Upper lobe of left lung (tissue), 6 donors: Measurements from ENCODE around the gene SLC48A1. TPM values are rescaled to one million over a fixed set of nuclear protein-coding genes. Genes with fewer than 3 reads are reported as not detected.

ENCODE experiments used
- ATAC-seq, 2 donors: fragments of 200-7000 bp; cut with Tn5 transposase; one replicate each; pipeline ENCODE4 v1.9.1; 2022; ENCODE audit warnings: mild to moderate bottlenecking in 2 of 2, moderate library complexity in 2 of 2; ENCODE audit not compliant: low FRiP score in 2 of 2
- DNase-seq, 2 donors: peaks; one replicate each; pipeline ENCODE4 v3.0.0-alpha.2; 2019 to 2020
- H3K27ac ChIP-seq, 4 donors: fragments of 200-600 bp; sonication (generic); one replicate each; pipeline ENCODE4 v1.5.1; 2016 to 2019
- H3K27me3 ChIP-seq, 4 donors: fragments of 200-600 bp; sonication (generic); one replicate each; pipeline ENCODE4 v1.5.1; 2017 to 2019
- H3K36me3 ChIP-seq, 4 donors: fragments of 200-600 bp; sonication (generic); one replicate each; pipeline ENCODE4 v1.5.1; 2016 to 2019
- H3K4me1 ChIP-seq, 4 donors: fragments of 200-600 bp; sonication (generic); one replicate each; pipeline ENCODE4 v1.5.1; 2018 to 2019
- H3K4me3 ChIP-seq, 4 donors: fragments of 200-600 bp; sonication (generic); one replicate each; pipeline ENCODE4 v1.5.1; 2017 to 2019; ENCODE audit warnings: mild to moderate bottlenecking in 2 of 4, moderate library complexity in 1 of 4
- H3K9me3 ChIP-seq, 4 donors: fragments of 200-600 bp; sonication (generic); one replicate each; pipeline ENCODE4 v1.5.1; 2018 to 2019
- EP300 ChIP-seq, 4 donors: sonication (generic); formaldehyde crosslinking; IDR thresholded peaks; one replicate each; pipeline ENCODE4 v1.5.1; 2017; ENCODE audit warnings: antibody characterized with exemption in 4 of 4, control low read depth in 2 of 4
- POLR2A ChIP-seq, 4 donors: fragments of 450-650 bp; IDR thresholded peaks; one replicate each; pipeline ENCODE4 v1.5.1; 2016 to 2017; ENCODE audit warnings: antibody characterized with exemption in 4 of 4, mild to moderate bottlenecking in 2 of 4
- POLR2AphosphoS5 ChIP-seq, 2 donors: sonication (generic); formaldehyde crosslinking; IDR thresholded peaks; one replicate each; pipeline ENCODE4 v1.5.1; 2017; ENCODE audit warnings: antibody characterized with exemption in 2 of 2
- WGBS, 2 donors: methylation state at CpG; one replicate each; pipeline ENCODE4 v1.1.5; 2017 to 2018; 5-methylcytosine and 5-hydroxymethylcytosine counted together
- total RNA-seq, 6 donors: library from RNA; depleted of rRNA in 4 of 6; stranded (reverse); fragments of >200 nt in 4 of 6; gene quantifications; one replicate each; pipeline versions ENCODE4 v1.1.0 to v1.2.1, GENCODE V29; 2016 to 2021
- TF ChIP-seq, protein P1 (sequence below), 6 experiments: fragments of 450-650 bp in 4 of 6; fragments of 200-600 bp in 2 of 6; sonication (generic) in 2 of 6; IDR thresholded peaks; one replicate each; pipeline ENCODE4 v1.5.1; 2016 to 2019; ENCODE audit warnings: antibody characterized with exemption in 6 of 6
- donor health status: DM: no; HTN: no; CAD: no; lungs with moderate emphysema.
- donor health status: DM: no; HTN: yes; CAD: no; lungs with severe emphysema.

SLC48A1 gene
- total RNA-seq, 6 donors from 2014 or later, result 26.5 to 36.5 (median 33.9) TPM

DNA sequence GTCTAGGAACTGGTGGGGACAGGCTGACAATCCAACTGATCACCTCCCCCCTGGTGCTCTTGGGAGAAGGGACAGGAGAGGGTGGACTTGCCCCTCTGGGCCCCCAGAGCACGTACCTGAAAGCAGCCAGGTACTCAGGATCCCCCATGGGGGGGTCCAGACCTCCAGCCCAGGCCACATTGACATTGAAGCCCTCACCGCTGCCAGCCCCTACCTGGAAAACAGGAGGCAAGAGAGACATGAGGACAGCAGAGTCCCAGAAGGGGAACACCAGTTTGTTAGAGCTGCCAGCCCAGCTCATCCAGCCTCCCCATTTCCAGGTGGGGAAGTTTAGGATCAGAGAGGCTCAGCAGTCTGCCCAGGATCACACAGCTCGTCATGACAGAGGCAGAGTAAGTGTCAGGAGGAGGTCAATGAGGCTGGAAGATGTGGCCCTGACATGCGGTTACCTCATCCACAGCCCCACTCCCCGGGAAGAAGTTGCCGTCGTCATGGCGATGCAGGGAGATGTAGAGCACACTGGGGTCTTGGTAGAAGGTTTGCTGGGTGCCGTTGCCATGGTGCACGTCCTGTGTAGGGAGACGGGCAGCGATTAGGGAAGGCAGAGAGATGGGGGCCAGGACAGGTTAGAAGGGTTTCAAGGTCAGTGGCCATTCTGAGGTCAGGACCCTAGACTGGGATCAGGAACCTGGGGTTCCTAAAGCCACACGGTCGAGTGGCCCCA, 14.7 kb downstream of the SLC48A1 start:
- Histone ChIP-seq H3K4me1 (peaks cover 0 to 6% (median 0%) of the 10 kb centered on the region in 4 donors), H3K9me3 (no peaks in the 10 kb centered on the region), H3K27me3 (no peaks in the 10 kb centered on the region), H3K4me3 (no peak overlapping the region), H3K36me3 (peaks cover 56 to 100% (median 97%) of the 10 kb centered on the region in 4 donors), H3K27ac (peak overlapping the region in 2 of 4 donors; percentile 5 to 49)
- 82 to 88% methylated on average over 13 to 14 of the region's 14 CpGs for WGBS, 2 donors
- ATAC-seq (no peak), DNase-seq (no peak)
- TF ChIP-seq POLR2AphosphoS5 (IDR thresholded peaks at IDR 0.05), result no peak
- no peak for TF ChIP-seq POLR2A (IDR thresholded peaks at IDR 0.05)
- TF ChIP-seq, protein P1, sequence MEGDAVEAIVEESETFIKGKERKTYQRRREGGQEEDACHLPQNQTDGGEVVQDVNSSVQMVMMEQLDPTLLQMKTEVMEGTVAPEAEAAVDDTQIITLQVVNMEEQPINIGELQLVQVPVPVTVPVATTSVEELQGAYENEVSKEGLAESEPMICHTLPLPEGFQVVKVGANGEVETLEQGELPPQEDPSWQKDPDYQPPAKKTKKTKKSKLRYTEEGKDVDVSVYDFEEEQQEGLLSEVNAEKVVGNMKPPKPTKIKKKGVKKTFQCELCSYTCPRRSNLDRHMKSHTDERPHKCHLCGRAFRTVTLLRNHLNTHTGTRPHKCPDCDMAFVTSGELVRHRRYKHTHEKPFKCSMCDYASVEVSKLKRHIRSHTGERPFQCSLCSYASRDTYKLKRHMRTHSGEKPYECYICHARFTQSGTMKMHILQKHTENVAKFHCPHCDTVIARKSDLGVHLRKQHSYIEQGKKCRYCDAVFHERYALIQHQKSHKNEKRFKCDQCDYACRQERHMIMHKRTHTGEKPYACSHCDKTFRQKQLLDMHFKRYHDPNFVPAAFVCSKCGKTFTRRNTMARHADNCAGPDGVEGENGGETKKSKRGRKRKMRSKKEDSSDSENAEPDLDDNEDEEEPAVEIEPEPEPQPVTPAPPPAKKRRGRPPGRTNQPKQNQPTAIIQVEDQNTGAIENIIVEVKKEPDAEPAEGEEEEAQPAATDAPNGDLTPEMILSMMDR (IDR thresholded peaks at IDR 0.05), result no peak
- no peak for TF ChIP-seq EP300 (IDR thresholded peaks at IDR 0.05)

DNA sequence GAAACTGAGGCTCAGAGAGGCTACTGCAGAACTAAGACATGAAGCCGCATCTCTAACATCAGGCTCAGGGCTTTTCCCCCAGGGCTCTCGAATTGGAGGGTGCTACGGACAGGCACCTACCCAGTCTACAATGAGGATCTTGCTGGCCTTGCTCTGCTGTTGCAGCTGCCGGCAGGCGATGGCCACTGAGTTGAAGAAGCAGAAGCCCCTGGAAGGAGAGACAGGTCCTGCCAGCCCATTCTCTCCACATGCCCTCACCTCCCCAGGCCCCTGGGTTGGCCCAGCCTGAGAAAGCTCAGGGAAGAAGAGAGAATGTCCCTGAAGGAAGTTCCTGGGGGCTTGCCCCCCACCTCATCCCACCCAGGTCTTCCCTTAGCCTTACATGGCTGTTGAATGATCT, 16.1 kb downstream of the SLC48A1 start:
- no peak overlapping the region for H3K27ac ChIP-seq
- H3K4me3 ChIP-seq, result no peak overlapping the region
- TF ChIP-seq EP300 (IDR thresholded peaks at IDR 0.05), result no peak
- no peak for TF ChIP-seq POLR2AphosphoS5 (IDR thresholded peaks at IDR 0.05)
- TF ChIP-seq POLR2A (IDR thresholded peaks at IDR 0.05), result no peak
- TF ChIP-seq, protein P1 (IDR thresholded peaks at IDR 0.05), result no peak
- H3K9me3 ChIP-seq, result no peaks in the 10 kb centered on the region
- 89 to 97% methylated on average over 3 to 5 of the region's 5 CpGs for WGBS, 2 donors
- DNase-seq, result no peak
- H3K36me3 ChIP-seq, result peaks cover 59 to 100% (median 97%) of the 10 kb centered on the region in 4 donors
- H3K4me1 ChIP-seq, result no peaks in the 10 kb centered on the region
- ATAC-seq, result no peak
- H3K27me3 ChIP-seq, result no peaks in the 10 kb centered on the region

GRCh38 chr12:47789712-47790489, 16.9 kb downstream of the SLC48A1 start:
- Histone ChIP-seq H3K4me3 (no peak overlapping the region), H3K4me1 (no peaks in the 10 kb centered on the region), H3K27me3 (no peaks in the 10 kb centered on the region), H3K27ac (peak overlapping the region in 1 of 4 donors; percentile 1), H3K36me3 (peaks cover 59 to 100% (median 97%) of the 10 kb centered on the region in 4 donors), H3K9me3 (no peaks in the 10 kb centered on the region)
- TF ChIP-seq, protein P1 (IDR thresholded peaks at IDR 0.05), result no peak
- TF ChIP-seq POLR2A (IDR thresholded peaks at IDR 0.05) (no peak), POLR2AphosphoS5 (IDR thresholded peaks at IDR 0.05) (no peak), EP300 (IDR thresholded peaks at IDR 0.05) (no peak)
- WGBS, 2 donors, result 91 to 95% methylated on average over 9 to 21 of the region's 22 CpGs
- no peak for DNase-seq
- no peak for ATAC-seq

DNA sequence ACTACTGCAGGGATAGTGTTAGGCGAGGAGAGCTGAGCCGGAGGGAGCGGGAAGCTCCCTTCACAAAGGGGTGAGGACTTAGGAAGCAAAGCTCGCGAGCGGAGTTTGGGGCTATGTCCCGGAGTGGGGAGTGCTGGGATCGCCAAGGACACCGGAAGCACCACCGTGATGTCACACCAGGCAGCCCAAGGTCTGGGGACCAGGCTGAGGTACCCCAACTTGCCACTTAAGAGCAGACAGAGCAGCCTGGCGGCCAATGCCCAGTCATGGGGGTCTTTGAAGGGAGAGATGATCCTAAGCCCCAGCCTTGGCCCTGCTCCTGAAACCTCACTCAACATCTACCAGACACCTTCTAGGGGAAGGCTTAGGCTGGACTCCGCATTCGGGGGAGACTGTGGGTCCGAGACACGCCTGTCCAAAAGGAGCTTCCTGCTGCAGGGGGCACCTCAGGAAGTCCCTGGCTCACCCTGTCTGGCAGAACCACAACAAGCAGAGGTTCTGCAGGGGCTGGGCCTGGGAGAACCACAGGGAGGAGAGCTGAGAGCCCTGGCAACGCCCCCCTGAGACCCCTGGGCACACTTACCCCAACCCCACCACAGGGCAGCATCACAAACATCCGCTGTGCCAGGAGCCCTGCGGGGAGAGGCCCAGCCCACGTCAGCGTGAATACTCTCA, 17.8 kb downstream of the SLC48A1 start:
- no peak for TF ChIP-seq EP300 (IDR thresholded peaks at IDR 0.05)
- DNase-seq (no peak), ATAC-seq (no peak)
- Histone ChIP-seq H3K4me1 (no peaks in the 10 kb centered on the region), H3K27me3 (no peaks in the 10 kb centered on the region), H3K36me3 (peaks cover 54 to 100% (median 97%) of the 10 kb centered on the region in 4 donors), H3K27ac (peak overlapping the region in 2 of 4 donors; percentile 1 to 51), H3K9me3 (no peaks in the 10 kb centered on the region), H3K4me3 (no peak overlapping the region)
- 89 to 92% methylated on average over 14 to 20 of the region's 20 CpGs for WGBS, 2 donors

DNA sequence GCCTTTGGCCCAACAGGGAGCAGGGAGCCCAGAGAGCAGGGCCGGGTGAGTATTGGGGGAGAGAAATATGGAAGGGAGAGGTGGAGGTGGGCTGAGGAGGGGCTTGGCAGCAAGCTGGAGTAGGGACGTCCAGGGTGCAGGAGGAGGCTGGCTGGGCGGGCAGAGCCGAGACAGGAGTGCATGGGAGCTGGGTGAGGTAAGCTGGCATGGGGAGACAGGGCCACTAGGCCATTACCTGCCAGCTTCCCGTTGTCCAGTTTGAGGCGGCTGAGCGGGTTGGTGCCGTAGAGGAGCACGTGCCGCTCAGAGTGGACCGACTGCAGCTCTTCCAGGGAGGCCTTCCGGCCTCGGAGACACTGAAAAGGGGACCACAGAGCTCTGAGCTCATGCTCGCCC, 18.3 kb downstream of the SLC48A1 start:
- Histone ChIP-seq H3K27ac (peak overlapping the region in 2 of 4 donors; percentile 1 to 51), H3K27me3 (no peaks in the 10 kb centered on the region), H3K36me3 (peaks cover 57 to 100% (median 96%) of the 10 kb centered on the region in 4 donors), H3K4me3 (no peak overlapping the region), H3K9me3 (no peaks in the 10 kb centered on the region), H3K4me1 (no peaks in the 10 kb centered on the region)
- TF ChIP-seq POLR2AphosphoS5 (IDR thresholded peaks at IDR 0.05), result no peak
- no peak for TF ChIP-seq EP300 (IDR thresholded peaks at IDR 0.05)
- TF ChIP-seq, protein P1 (IDR thresholded peaks at IDR 0.05), result no peak
- TF ChIP-seq POLR2A (IDR thresholded peaks at IDR 0.05), result no peak
- 96 to 97% methylated on average over 10 to 14 of the region's 14 CpGs for WGBS, 2 donors
- no peak for DNase-seq
- ATAC-seq, result no peak
